Measurements from ENCODE around the gene F10. TPM values are rescaled to one million over a fixed set of nuclear protein-coding genes. Genes with fewer than 3 reads are reported as not detected.

The F10 gene
- total RNA-seq, 1 experiment from 2014 or later, result 0.18 TPM

DNA sequence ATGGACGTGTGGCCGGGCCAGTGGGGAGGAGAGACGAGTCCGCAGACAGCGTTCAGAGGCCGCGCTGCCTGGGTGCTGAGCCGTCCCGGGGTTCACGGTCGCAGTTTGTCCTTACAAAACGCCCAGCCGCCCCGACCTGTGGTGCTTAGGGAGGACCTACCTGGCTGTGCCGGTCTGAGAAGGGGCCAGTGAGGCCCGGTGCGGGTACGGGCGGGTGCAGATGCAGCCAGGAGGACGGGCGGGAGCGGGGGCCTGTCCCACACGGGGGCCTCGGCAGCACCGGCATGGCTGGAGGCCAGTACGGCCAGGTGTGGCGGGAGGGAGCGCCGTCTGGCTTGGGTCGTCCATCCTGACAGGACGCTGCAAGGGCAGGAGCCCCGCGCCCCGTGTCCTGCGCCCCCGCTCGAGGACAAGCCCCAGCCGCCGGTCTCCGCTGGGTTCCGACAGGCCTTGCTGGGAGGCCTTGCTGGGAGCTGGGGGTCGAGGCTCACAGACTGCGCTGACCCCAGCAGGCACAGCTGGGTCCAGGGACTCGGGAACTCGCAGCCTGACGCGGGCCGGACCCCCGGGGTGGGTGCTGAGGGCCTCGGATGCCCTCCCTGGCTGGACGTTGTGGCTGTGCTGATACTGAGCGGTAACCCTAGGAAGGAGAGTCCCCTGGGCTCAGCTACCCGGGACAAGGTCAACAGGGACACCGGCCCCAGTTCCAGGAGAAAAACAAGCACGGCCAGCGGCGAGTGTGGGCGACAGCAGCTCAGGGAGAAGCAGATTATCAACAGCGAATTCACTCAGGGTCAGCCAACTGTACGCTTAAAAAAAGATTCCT, 30.6 kb downstream of the F10 start:
- Histone ChIP-seq H3K27ac (ENCODE audit: low read length) (peak overlapping the region; percentile 79), H3K9me3 (ENCODE audit: control insufficient read depth, insufficient read depth, low read depth, low read length) (no peaks in the 10 kb centered on the region), H3K4me1 (ENCODE audit: control insufficient read depth, insufficient read depth, low read length) (no peaks in the 10 kb centered on the region), H3K36me3 (ENCODE audit: control insufficient read depth, insufficient read depth, low read length) (no peaks in the 10 kb centered on the region), H3K27me3 (ENCODE audit: control insufficient read depth, insufficient read depth, low read length) (no peaks in the 10 kb centered on the region), H3K4me3 (ENCODE audit: low read depth in 2 of 2, low read length in 2 of 2) (peak overlapping the region; percentile 38 to 64)
- BruUV-seq (replicated peaks), result no TSS peak
- DNase-seq (ENCODE audit: low read depth, low spot score), result no peak
- TF ChIP-seq, protein P1, sequence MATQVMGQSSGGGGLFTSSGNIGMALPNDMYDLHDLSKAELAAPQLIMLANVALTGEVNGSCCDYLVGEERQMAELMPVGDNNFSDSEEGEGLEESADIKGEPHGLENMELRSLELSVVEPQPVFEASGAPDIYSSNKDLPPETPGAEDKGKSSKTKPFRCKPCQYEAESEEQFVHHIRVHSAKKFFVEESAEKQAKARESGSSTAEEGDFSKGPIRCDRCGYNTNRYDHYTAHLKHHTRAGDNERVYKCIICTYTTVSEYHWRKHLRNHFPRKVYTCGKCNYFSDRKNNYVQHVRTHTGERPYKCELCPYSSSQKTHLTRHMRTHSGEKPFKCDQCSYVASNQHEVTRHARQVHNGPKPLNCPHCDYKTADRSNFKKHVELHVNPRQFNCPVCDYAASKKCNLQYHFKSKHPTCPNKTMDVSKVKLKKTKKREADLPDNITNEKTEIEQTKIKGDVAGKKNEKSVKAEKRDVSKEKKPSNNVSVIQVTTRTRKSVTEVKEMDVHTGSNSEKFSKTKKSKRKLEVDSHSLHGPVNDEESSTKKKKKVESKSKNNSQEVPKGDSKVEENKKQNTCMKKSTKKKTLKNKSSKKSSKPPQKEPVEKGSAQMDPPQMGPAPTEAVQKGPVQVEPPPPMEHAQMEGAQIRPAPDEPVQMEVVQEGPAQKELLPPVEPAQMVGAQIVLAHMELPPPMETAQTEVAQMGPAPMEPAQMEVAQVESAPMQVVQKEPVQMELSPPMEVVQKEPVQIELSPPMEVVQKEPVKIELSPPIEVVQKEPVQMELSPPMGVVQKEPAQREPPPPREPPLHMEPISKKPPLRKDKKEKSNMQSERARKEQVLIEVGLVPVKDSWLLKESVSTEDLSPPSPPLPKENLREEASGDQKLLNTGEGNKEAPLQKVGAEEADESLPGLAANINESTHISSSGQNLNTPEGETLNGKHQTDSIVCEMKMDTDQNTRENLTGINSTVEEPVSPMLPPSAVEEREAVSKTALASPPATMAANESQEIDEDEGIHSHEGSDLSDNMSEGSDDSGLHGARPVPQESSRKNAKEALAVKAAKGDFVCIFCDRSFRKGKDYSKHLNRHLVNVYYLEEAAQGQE (IDR thresholded peaks at IDR 0.05; ENCODE audit: insufficient read depth in 1 of 2, low read depth in 2 of 2, low read length in 1 of 2), result no peak
- no peak for TF ChIP-seq TCF7L2 (IDR thresholded peaks at IDR 0.05; ENCODE audit: low read depth, low read length)
- TF ChIP-seq SIN3A (IDR thresholded peaks at IDR 0.05; ENCODE audit: borderline replicate concordance, insufficient read depth, low read depth, low read length), result no peak
- TF ChIP-seq, protein P2, sequence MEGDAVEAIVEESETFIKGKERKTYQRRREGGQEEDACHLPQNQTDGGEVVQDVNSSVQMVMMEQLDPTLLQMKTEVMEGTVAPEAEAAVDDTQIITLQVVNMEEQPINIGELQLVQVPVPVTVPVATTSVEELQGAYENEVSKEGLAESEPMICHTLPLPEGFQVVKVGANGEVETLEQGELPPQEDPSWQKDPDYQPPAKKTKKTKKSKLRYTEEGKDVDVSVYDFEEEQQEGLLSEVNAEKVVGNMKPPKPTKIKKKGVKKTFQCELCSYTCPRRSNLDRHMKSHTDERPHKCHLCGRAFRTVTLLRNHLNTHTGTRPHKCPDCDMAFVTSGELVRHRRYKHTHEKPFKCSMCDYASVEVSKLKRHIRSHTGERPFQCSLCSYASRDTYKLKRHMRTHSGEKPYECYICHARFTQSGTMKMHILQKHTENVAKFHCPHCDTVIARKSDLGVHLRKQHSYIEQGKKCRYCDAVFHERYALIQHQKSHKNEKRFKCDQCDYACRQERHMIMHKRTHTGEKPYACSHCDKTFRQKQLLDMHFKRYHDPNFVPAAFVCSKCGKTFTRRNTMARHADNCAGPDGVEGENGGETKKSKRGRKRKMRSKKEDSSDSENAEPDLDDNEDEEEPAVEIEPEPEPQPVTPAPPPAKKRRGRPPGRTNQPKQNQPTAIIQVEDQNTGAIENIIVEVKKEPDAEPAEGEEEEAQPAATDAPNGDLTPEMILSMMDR (IDR thresholded peaks at IDR 0.05), result no peak
- TF ChIP-seq POLR2AphosphoS5 (IDR thresholded peaks at IDR 0.05; ENCODE audit: low read depth, low read length), result no peak
- in situ Hi-C loops (cut with HindIII; ENCODE audit: low pct_unique_long_range_greater_than_20kb, low sequenced_read_pairs), result no loop called here
- ChIA-PET CTCF (no interaction called here), POLR2A (no interaction called here)
- intact Hi-C loops (cut with micrococcal nuclease; ENCODE audit: unreplicated experiment), result no loop called here
- ATAC-seq, result peak; percentile 75

DNA sequence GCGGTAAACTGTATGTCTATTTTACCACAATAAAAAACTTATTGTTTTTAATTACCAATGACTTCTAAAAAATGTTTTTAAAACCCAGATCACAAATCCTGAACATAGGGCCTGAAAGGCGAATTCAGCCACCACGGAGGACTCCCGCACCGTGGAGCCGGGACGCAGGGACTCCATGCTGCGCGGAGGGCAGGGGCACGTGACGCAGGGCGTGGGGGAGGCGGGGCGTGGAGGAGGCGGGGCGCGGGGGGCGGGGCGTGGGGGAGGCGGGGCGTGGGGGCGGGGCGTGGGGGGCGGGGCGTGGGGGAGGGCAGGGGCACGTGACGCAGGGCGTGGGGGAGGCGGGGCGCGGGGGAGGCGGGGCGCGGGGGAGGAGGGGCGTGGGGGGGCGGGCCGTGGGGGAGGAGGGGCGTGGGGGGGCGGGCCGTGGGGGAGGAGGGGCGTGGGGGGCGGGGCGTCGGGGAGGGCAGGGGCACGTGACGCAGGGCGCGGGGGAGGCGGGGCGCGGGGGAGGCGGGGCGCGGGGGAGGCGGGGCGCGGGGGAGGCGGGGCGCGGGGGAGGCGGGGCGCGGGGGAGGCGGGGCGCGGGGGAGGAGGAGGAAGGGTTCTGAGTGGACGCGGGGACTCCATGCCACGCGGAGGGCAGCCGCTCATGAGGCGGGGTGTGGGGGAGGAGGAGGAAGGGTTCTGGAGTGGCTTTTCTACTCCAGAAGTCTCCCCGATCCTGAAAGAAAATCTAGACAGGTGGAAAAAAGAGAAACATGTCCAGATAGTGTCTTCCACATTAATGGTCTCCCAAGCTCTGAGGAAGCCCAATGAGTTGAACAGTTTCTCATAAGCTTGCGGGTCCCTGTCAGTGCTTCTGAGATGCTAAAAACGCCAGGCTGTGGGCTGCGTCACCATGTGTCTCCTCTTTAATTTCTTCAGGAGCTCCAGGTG, 31.5 kb downstream of the F10 start:
- intact Hi-C loops (cut with micrococcal nuclease; ENCODE audit: unreplicated experiment) (no loop called here), in situ Hi-C loops (cut with HindIII; ENCODE audit: low pct_unique_long_range_greater_than_20kb, low sequenced_read_pairs) (no loop called here)
- CTCF ChIA-PET, result interaction anchor here (0.6 kb wide), 1 partner anchor 135 kb away, joined by 3 read pairs; no protein-coding TSS in a partner anchor
- no peaks in the 10 kb centered on the region for H3K27me3 ChIP-seq (ENCODE audit: control insufficient read depth, insufficient read depth, low read length)
- no peak for DNase-seq (ENCODE audit: low read depth, low spot score)
- peak overlapping the region; percentile 38 to 64 for H3K4me3 ChIP-seq (ENCODE audit: low read depth in 2 of 2, low read length in 2 of 2)
- TF ChIP-seq POLR2AphosphoS5 (IDR thresholded peaks at IDR 0.05; ENCODE audit: low read depth, low read length), result peak; percentile 33; the same call in 1 of the 2 replicates
- TF ChIP-seq, protein P2 (IDR thresholded peaks at IDR 0.05), result no peak
- TF ChIP-seq, protein P1 (IDR thresholded peaks at IDR 0.05; ENCODE audit: insufficient read depth in 1 of 2, low read depth in 2 of 2, low read length in 1 of 2), result no peak
- no peak for TF ChIP-seq TCF7L2 (IDR thresholded peaks at IDR 0.05; ENCODE audit: low read depth, low read length)
- no TSS peak for BruUV-seq (replicated peaks)
- H3K27ac ChIP-seq (ENCODE audit: low read length), result peak overlapping the region; percentile 79
- no peaks in the 10 kb centered on the region for H3K4me1 ChIP-seq (ENCODE audit: control insufficient read depth, insufficient read depth, low read length)
- POLR2A ChIA-PET, result no interaction called here
- no peaks in the 10 kb centered on the region for H3K9me3 ChIP-seq (ENCODE audit: control insufficient read depth, insufficient read depth, low read depth, low read length)
- peak; percentile 67 for ATAC-seq
- H3K36me3 ChIP-seq (ENCODE audit: control insufficient read depth, insufficient read depth, low read length), result no peaks in the 10 kb centered on the region

All from Panc1 (cell line).